Caco-2 (cell line): ENCODE results near the gene QARS1. TPM values are rescaled to one million over a fixed set of nuclear protein-coding genes. Genes with fewer than 3 reads are reported as not detected.

ENCODE experiments used
- BruUV-seq: library from RNA; stranded (reverse); fragments of 400-500 nt; replicated peaks from 2 replicates; lab custom pipeline; 2021; lab: Mats Ljungman, UMichigan
- CTCF ChIA-PET: fragments of 300-600 bp; sonication (Branson Sonifier 250); formaldehyde crosslinking; loops from one replicate; lab custom pipeline; 2022; ENCODE audit warnings: antibody characterized with exemption; lab: Charles Lee
- POLR2A ChIA-PET: fragments of 300-600 bp; sonication (Branson Sonifier 250); formaldehyde crosslinking; loops from one replicate; lab custom pipeline; 2022; ENCODE audit warnings: antibody characterized with exemption; lab: Charles Lee
- DNase-seq, 2 experiments: peaks; one replicate each; pipeline versions ENCODE4 v3.0.0 to v3.0.0-alpha.2; 2020 to 2022
- H3K27me3 ChIP-seq: replicated peaks from 2 replicates; pipeline ENCODE4 v1.6.0; 2011; ENCODE audit warnings: low read length; ENCODE audit not compliant: control insufficient read depth, insufficient read depth
- H3K36me3 ChIP-seq: 2 replicates; pipeline ENCODE4 v1.5.1; 2011; ENCODE audit warnings: low read length; ENCODE audit not compliant: control insufficient read depth, insufficient read depth
- H3K4me1 ChIP-seq: fragments of 250-450 bp; sonication (Bioruptor Pico); 2 replicates; pipeline ENCODE4 v1.5.1; 2020; ENCODE audit warnings: mild to moderate bottlenecking
- H3K4me3 ChIP-seq: 2 replicates; pipeline ENCODE4 v1.5.1; 2011; ENCODE audit warnings: low read depth, mild to moderate bottlenecking, control low read depth, low read length
- H3K9me3 ChIP-seq: fragments of 250-450 bp; sonication (Bioruptor Pico); 2 replicates; pipeline ENCODE4 v1.5.1; 2020; ENCODE audit warnings: mild to moderate bottlenecking, moderate library complexity
- H3K27ac Mint-ChIP-seq: one replicate; pipeline ENCODE4 v1.8.0; 2022; ENCODE audit warnings: mixed read lengths; ENCODE audit not compliant: unreplicated experiment
- H3K27me3 Mint-ChIP-seq: one replicate; pipeline ENCODE4 v1.8.0; 2022; ENCODE audit warnings: mixed read lengths; ENCODE audit not compliant: insufficient read depth, unreplicated experiment
- H3K36me3 Mint-ChIP-seq: one replicate; pipeline ENCODE4 v1.8.0; 2022; ENCODE audit warnings: mild to moderate bottlenecking, mixed read lengths; ENCODE audit not compliant: insufficient read depth, unreplicated experiment
- H3K4me1 Mint-ChIP-seq: one replicate; pipeline ENCODE4 v1.8.0; 2022; ENCODE audit warnings: low read depth, mixed read lengths; ENCODE audit not compliant: unreplicated experiment
- H3K4me3 Mint-ChIP-seq: one replicate; pipeline ENCODE4 v1.8.0; 2022; ENCODE audit warnings: mild to moderate bottlenecking, moderate library complexity, mixed read lengths; ENCODE audit not compliant: unreplicated experiment
- H3K9me3 Mint-ChIP-seq: one replicate; pipeline ENCODE4 v1.8.0; 2022; ENCODE audit warnings: mixed read lengths; ENCODE audit not compliant: unreplicated experiment
- CTCF ChIP-seq, 2 experiments: fragments of 200-600 bp in 1 of 2; IDR thresholded peaks; 1 replicate in 1 of 2; 2 replicates in 1 of 2; pipeline versions ENCODE4 v1.5.1 to v1.8.0; 2011 to 2022; ENCODE audit warnings: antibody characterized with exemption in 1 of 2, control low read depth in 1 of 2, inconsistent platforms in 1 of 2, low read depth in 1 of 2, low read length in 1 of 2, mild to moderate bottlenecking in 1 of 2, moderate library complexity in 1 of 2; ENCODE audit not compliant: insufficient read depth in 1 of 2, severe bottlenecking in 1 of 2, unreplicated experiment in 1 of 2
- intact Hi-C: fragments of 100-400 bp; cut with micrococcal nuclease; formaldehyde crosslinking; loops from one replicate; pipeline ENCODE4 v1.10.0; 2022; ENCODE audit not compliant: unreplicated experiment
- total RNA-seq: library from RNA; stranded (reverse); gene quantifications from 2 replicates; pipeline ENCODE4 v1.2.3, GENCODE V29; 2022

The QARS1 gene
- total RNA-seq, 1 experiment from 2014 or later = 361 TPM

DNA sequence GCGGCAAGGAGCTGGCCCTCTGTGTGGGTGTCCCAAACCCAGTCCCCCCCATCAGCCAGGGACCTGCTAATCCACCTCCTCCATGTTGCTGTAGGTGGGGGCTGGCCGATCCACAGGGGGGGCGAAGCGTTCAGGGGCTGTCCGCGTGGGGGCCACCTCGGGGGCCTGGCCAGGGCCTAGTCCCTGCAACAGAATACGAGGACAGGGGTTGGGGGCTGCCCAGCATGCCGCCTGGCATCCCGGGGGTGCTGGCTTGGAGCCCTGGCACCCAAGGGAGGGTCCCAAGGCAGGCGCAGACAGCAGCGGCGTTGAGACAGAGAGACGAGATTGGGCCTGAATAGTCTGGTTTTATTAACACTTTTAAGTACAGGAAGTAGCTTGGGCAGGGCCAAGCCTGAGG is 3.8 kb upstream of the QARS1 start:
- intact Hi-C loops = no loop called here
- no peak for TF ChIP-seq CTCF (IDR thresholded peaks at IDR 0.05; ENCODE audit: insufficient read depth in 1 of 2, low read depth in 1 of 2, low read length in 1 of 2, severe bottlenecking in 1 of 2, unreplicated experiment in 1 of 2)
- CTCF ChIA-PET = no interaction called here
- Mint-ChIP-seq H3K4me3 (no peak overlapping the region), H3K27me3 (no peaks in the 10 kb centered on the region), H3K36me3 (peaks cover 41% of the 10 kb centered on the region), H3K27ac (no peak overlapping the region), H3K9me3 (no peaks in the 10 kb centered on the region), H3K4me1 (peaks cover 7% of the 10 kb centered on the region)
- H3K4me3 ChIP-seq = no peak overlapping the region
- POLR2A ChIA-PET = interaction anchor here (0.6 kb wide), 1 partner anchor 36 kb away, joined by 4 read pairs; no protein-coding TSS in a partner anchor
- no peaks in the 10 kb centered on the region for H3K9me3 ChIP-seq
- no peaks in the 10 kb centered on the region; the same call in 1 of the 2 replicates for H3K4me1 ChIP-seq
- peaks cover 4% of the 10 kb centered on the region for H3K36me3 ChIP-seq
- no peak for DNase-seq
- no peaks in the 10 kb centered on the region for H3K27me3 ChIP-seq
- BruUV-seq = no TSS peak

GRCh38 chr3:49104052-49104426 is 518 bp downstream of the QARS1 start:
- Histone ChIP-seq H3K9me3 (no peaks in the 10 kb centered on the region), H3K4me3 (peak overlapping the region; percentile 80), H3K36me3 (peaks cover 7% of the 10 kb centered on the region), H3K4me1 (no peaks in the 10 kb centered on the region; the same call in 1 of the 2 replicates), H3K27me3 (no peaks in the 10 kb centered on the region)
- TSS peak; percentile 63 for BruUV-seq
- intact Hi-C loops = loop anchor here (1.0 kb wide), 2 partner anchors 10 to 16 kb away; partner anchors contain the start of genes QRICH1 and USP19
- no peaks in the 10 kb centered on the region for H3K27me3 Mint-ChIP-seq
- ChIA-PET POLR2A (interaction anchor here (0.6 to 1.0 kb wide), 3 partner anchors 10 to 97 kb away, joined by 3 to 8 read pairs (median 5); partner anchors contain the start of genes QRICH1 and WDR6), CTCF (interaction anchor here (0.6 to 1.0 kb wide), 3 partner anchors 9 to 53 kb away, joined by 3 to 4 read pairs (median 4); no protein-coding TSS in a partner anchor)
- no peak for DNase-seq
- peaks cover 66% of the 10 kb centered on the region for H3K36me3 Mint-ChIP-seq
- peaks cover 7% of the 10 kb centered on the region for H3K4me1 Mint-ChIP-seq
- no peak for TF ChIP-seq CTCF (IDR thresholded peaks at IDR 0.05; ENCODE audit: insufficient read depth in 1 of 2, low read depth in 1 of 2, low read length in 1 of 2, severe bottlenecking in 1 of 2, unreplicated experiment in 1 of 2)
- peak overlapping the region; percentile 98 for H3K27ac Mint-ChIP-seq
- peak overlapping the region; percentile 96 for H3K4me3 Mint-ChIP-seq
- no peaks in the 10 kb centered on the region for H3K9me3 Mint-ChIP-seq

- no peaks in the 10 kb centered on the region for H3K9me3 Mint-ChIP-seq
- Histone ChIP-seq H3K9me3 (no peaks in the 10 kb centered on the region), H3K36me3 (peaks cover 7% of the 10 kb centered on the region), H3K27me3 (no peaks in the 10 kb centered on the region), H3K4me3 (no peak overlapping the region), H3K4me1 (no peaks in the 10 kb centered on the region; the same call in 1 of the 2 replicates)
- no peaks in the 10 kb centered on the region for H3K27me3 Mint-ChIP-seq
- CTCF ChIA-PET = no interaction called here
- no peak overlapping the region for H3K4me3 Mint-ChIP-seq
- no TSS peak for BruUV-seq
- no peaks in the 10 kb centered on the region for H3K4me1 Mint-ChIP-seq
- peaks cover 72% of the 10 kb centered on the region for H3K36me3 Mint-ChIP-seq
- no peak for TF ChIP-seq CTCF (IDR thresholded peaks at IDR 0.05; ENCODE audit: insufficient read depth in 1 of 2, low read depth in 1 of 2, low read length in 1 of 2, severe bottlenecking in 1 of 2, unreplicated experiment in 1 of 2)
- H3K27ac Mint-ChIP-seq = no peak overlapping the region
- no peak for DNase-seq
- intact Hi-C loops = no loop called here
- POLR2A ChIA-PET = interaction anchor here (0.5 kb wide), 1 partner anchor 263 kb away, joined by 4 read pairs; no protein-coding TSS in a partner anchor
These were observed 4.4 kb downstream of the QARS1 start for GRCh38 chr3:49100046-49100615.
